NK-92 treated with Interleukin-12 subunit alpha and Interleukin-12 subunit beta, amount 100 ng/mL, for 24 hours (cell line): ENCODE data around the gene NCKAP5.
"Not testable (repeated sequence)": the region's sequence is repeated elsewhere in the genome, so short reads cannot be mapped to it uniquely, and the experiment has no call there.

ENCODE experiments used
- DNase-seq: peaks from one replicate; lab custom pipeline; 2025; lab: John Stamatoyannopoulos, UW

NCKAP5 gene

GRCh38 chr2:133266041-133266925, 302.0 kb downstream of the NCKAP5 start:
- DNase-seq, result no peak

- no peak for DNase-seq
Measured at GRCh38 chr2:133265432-133265949, 302.8 kb downstream of the NCKAP5 start.

GRCh38 chr2:133264989-133265401, 303.3 kb downstream of the NCKAP5 start:
- no peak for DNase-seq

- DNase-seq, result no peak
Measured at GRCh38 chr2:133262893-133263292, 305.4 kb downstream of the NCKAP5 start.

GRCh38 chr2:133255360-133255759, 312.9 kb downstream of the NCKAP5 start:
- DNase-seq, result no peak

GRCh38 chr2:133253793-133254192, 314.5 kb downstream of the NCKAP5 start:
- no peak for DNase-seq

GRCh38 chr2:133252780-133253355, 315.4 kb downstream of the NCKAP5 start:
- no peak for DNase-seq

- DNase-seq, result no peak
Measured at GRCh38 chr2:133249362-133249761, 318.9 kb downstream of the NCKAP5 start.

- no peak for DNase-seq
Measured at GRCh38 chr2:133248264-133248663, 320.0 kb downstream of the NCKAP5 start.

- no peak for DNase-seq
Measured at GRCh38 chr2:133247631-133248030, 320.6 kb downstream of the NCKAP5 start.

GRCh38 chr2:133241224-133241571, 327.1 kb downstream of the NCKAP5 start:
- no peak for DNase-seq

- no peak for DNase-seq
Measured at GRCh38 chr2:133240491-133241223, 327.6 kb downstream of the NCKAP5 start.

- DNase-seq, result no peak
Measured at GRCh38 chr2:133235968-133236367, 332.3 kb downstream of the NCKAP5 start.

GRCh38 chr2:133232556-133232955, 335.7 kb downstream of the NCKAP5 start:
- DNase-seq, result no peak

- DNase-seq, result no peak
Measured at GRCh38 chr2:133231264-133231663, 337.0 kb downstream of the NCKAP5 start.

- no peak for DNase-seq
Measured at GRCh38 chr2:133229974-133230373, 338.3 kb downstream of the NCKAP5 start.

- DNase-seq, result no peak
Measured at GRCh38 chr2:133223226-133223625, 345.0 kb downstream of the NCKAP5 start.

GRCh38 chr2:133221398-133221797, 346.9 kb downstream of the NCKAP5 start:
- DNase-seq, result no peak

- DNase-seq, result no peak
Measured at GRCh38 chr2:133218204-133218603, 350.1 kb downstream of the NCKAP5 start.

- no peak for DNase-seq
Measured at GRCh38 chr2:133215477-133215876, 352.8 kb downstream of the NCKAP5 start.

- no peak for DNase-seq
Measured at GRCh38 chr2:133213651-133214050, 354.6 kb downstream of the NCKAP5 start.

- no peak for DNase-seq
Measured at GRCh38 chr2:133209325-133209724, 358.9 kb downstream of the NCKAP5 start.

- not testable (repeated sequence) for DNase-seq
Measured at GRCh38 chr2:133206666-133207065, 361.6 kb downstream of the NCKAP5 start.
